Adipose tissue (tissue), 3 donors: ENCODE data around the gene ENTREP1. TPM values are rescaled to one million over a fixed set of nuclear protein-coding genes. Genes with fewer than 3 reads are reported as not detected.
"Not testable (repeated sequence)": the region's sequence is repeated elsewhere in the genome, so short reads cannot be mapped to it uniquely, and the experiment has no call there.

Experiments
- H3K27ac ChIP-seq: one replicate; pipeline ENCODE4 v1.5.1; 2013; ENCODE audit warnings: low read depth, low read length
- WGBS, 3 donors: extraction: QIAGEN DNeasy Blood & Tissue Kit; methylation state at CpG; one replicate each; pipeline ENCODE4 v1.1.7; 2013; 5-methylcytosine and 5-hydroxymethylcytosine counted together
- polyA plus RNA-seq, 3 donors: library from polyadenylated mRNA; stranded (reverse); fragments of 200-250 nt; gene quantifications; one replicate each; pipeline ENCODE4 v1.2.3, GENCODE V29; 2013
- donor health status: healthy with polysubstance abuse.
- donor health status: Bipolar disorder and iron deficiency.
- donor health status: healthy.

Gene ENTREP1
- polyA plus RNA-seq, 3 donors = 3.2 to 4.3 (median 4.1) TPM

GRCh38 chr9:69430206-69430605, 105.2 kb downstream of the ENTREP1 start:
- no peak overlapping the region for H3K27ac ChIP-seq
- WGBS, 3 donors = 77 to 87% (median 83%) methylated on average over 4 of the region's 4 CpGs

GRCh38 chr9:69431203-69431602, 106.2 kb downstream of the ENTREP1 start:
- H3K27ac ChIP-seq = no peak overlapping the region
- WGBS, 3 donors = 87 to 91% (median 91%) methylated on average over 13 of the region's 13 CpGs

- 84 to 95% (median 86%) methylated on average over 1 of the region's 1 CpG for WGBS, 3 donors
Observed at GRCh38 chr9:69431777-69432176, 106.8 kb downstream of the ENTREP1 start.

GRCh38 chr9:69432623-69433022, 107.6 kb downstream of the ENTREP1 start:
- no peak overlapping the region for H3K27ac ChIP-seq
- 92 to 95% (median 94%) methylated on average over 11 of the region's 11 CpGs for WGBS, 3 donors

More at GRCh38 chr9:69431777-69432176, 106.8 kb downstream of the ENTREP1 start:
- no peak overlapping the region for H3K27ac ChIP-seq

DNA sequence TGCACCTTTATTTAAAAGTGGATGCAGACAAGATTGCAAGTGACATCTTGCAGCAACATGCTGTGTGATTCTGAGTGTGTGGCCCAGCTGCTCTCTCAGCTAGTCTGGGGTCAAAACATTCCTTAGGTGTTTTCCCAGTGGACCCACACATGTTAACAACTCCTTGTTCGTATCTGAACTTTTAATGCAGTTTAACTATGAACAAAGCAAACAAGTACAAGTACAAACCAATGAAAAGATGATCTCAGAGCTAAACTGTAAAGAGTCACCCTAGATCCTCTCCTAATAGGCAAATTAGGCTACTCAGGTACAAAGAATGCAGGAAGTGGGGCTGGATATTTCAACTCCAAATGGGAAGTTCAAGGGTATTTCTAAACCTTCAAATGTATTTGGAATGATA, 108.4 kb downstream of the ENTREP1 start:
- 37 to 63% (median 59%) methylated on average over 1 of the region's 1 CpG for WGBS, 3 donors
- no peak overlapping the region for H3K27ac ChIP-seq

GRCh38 chr9:69433968-69434367, 109.0 kb downstream of the ENTREP1 start:
- no peak overlapping the region for H3K27ac ChIP-seq
- WGBS, 3 donors = 94 to 98% (median 97%) methylated on average over 6 of the region's 6 CpGs

DNA sequence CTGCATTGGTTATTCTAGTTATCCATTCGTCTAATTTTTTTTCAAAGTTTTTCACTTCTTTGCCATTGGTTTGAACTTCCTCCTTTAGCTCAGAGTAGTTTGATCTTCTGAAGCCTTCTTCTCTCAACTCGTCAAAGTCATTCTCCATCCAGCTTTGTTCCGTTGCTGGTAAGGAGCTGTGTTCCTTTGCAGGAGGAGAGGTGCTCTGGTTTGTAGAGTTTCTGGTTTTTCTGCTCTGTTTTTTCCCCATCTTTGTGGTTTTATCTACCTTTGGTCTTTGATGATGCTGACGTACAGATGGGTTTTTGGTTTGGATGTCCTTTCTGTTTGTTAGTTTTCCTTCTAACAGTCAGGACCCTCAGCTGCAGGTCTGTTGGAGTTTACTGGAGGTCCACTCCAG, 114.6 kb downstream of the ENTREP1 start:
- H3K27ac ChIP-seq = not testable (repeated sequence)
- WGBS, 3 donors = 85 to 94% (median 89%) methylated on average over 4 of the region's 4 CpGs

GRCh38 chr9:69440254-69440955, 115.4 kb downstream of the ENTREP1 start:
- not testable (repeated sequence) for H3K27ac ChIP-seq
- 92 to 93% (median 92%) methylated on average over 15 of the region's 15 CpGs for WGBS, 3 donors

Other genes with a start within 250 kb of the ENTREP1 start
- gene TJP2, start 150.9 kb upstream of the ENTREP1 start, polyA plus RNA-seq = 100 to 1,000 TPM in 1 of 3 donors, 10 to 100 TPM in 2; 23.3 to 113 (median 35.4) TPM